OCI-LY7 (cell line): ENCODE data around the gene DHX15.

ENCODE experiments used
- CTCF ChIP-seq: fragments of 200-600 bp; sonication (generic); conservative IDR thresholded peaks from 2 replicates; pipeline ENCODE4 v1.5.1; 2014; ENCODE audit warnings: mild to moderate bottlenecking, antibody characterized with exemption, low read length, moderate library complexity, mixed read lengths
- EZH2phosphoT487 ChIP-seq: fragments of 200-600 bp; sonication (generic); IDR thresholded peaks from 2 replicates; pipeline ENCODE4 v1.6.1; 2018; ENCODE audit warnings: low read depth, borderline replicate concordance, mild to moderate bottlenecking, mixed run types, antibody characterized with exemption, low read length, moderate library complexity, mixed read lengths

GRCh38 chr4:24544208-24544988, 40.0 kb downstream of the DHX15 start:
- TF ChIP-seq CTCF (no peak), EZH2phosphoT487 (no peak)
